WTC11 (cell line): Measurements from ENCODE around the gene CEBPE. TPM values are rescaled to one million over a fixed set of nuclear protein-coding genes. Genes with fewer than 3 reads are reported as not detected.

Experiments used
- AFF4 ChIP-seq: sonication (generic); formaldehyde crosslinking; IDR thresholded peaks from 2 replicates; pipeline ENCODE4 v1.8.1; 2023; ENCODE audit warnings: mild to moderate bottlenecking, missing genetic modification reagents, borderline replicate concordance
- AR ChIP-seq: fragments of 250-450 bp; sonication (Bioruptor Pico); IDR thresholded peaks from 2 replicates; pipeline ENCODE4 v1.9.0; 2021; ENCODE audit warnings: mild to moderate bottlenecking
- ARID4B ChIP-seq: sonication (generic); formaldehyde crosslinking; IDR thresholded peaks from 2 replicates; pipeline ENCODE4 v1.8.0; 2023; ENCODE audit warnings: missing genetic modification reagents, mild to moderate bottlenecking, borderline replicate concordance
- ATF2 ChIP-seq: sonication (generic); formaldehyde crosslinking; IDR thresholded peaks from 2 replicates; pipeline ENCODE4 v1.8.1; 2022; ENCODE audit warnings: low read depth, missing genetic modification reagents, borderline replicate concordance
- CREB1 ChIP-seq: sonication (generic); formaldehyde crosslinking; IDR thresholded peaks from 2 replicates; pipeline ENCODE4 v1.8.0; 2023; ENCODE audit warnings: mild to moderate bottlenecking, missing genetic modification reagents
- CTCF ChIP-seq: fragments of 200-600 bp; IDR thresholded peaks from 2 replicates; pipeline ENCODE4 v1.8.0; 2022; ENCODE audit warnings: antibody characterized with exemption
- ESRRA ChIP-seq: sonication (generic); formaldehyde crosslinking; IDR thresholded peaks from 2 replicates; pipeline ENCODE4 v1.8.1; 2022; ENCODE audit warnings: mild to moderate bottlenecking, missing genetic modification reagents, borderline replicate concordance
- HMGA2 ChIP-seq: fragments of 250-450 bp; sonication (Bioruptor Pico); IDR thresholded peaks from 2 replicates; pipeline ENCODE4 v1.4.0; 2021; ENCODE audit warnings: mild to moderate bottlenecking, moderate library complexity
- IRF1 ChIP-seq: sonication (generic); formaldehyde crosslinking; IDR thresholded peaks from 2 replicates; pipeline ENCODE4 v1.8.0; 2023; ENCODE audit warnings: missing genetic modification reagents
- KAT7 ChIP-seq: sonication (generic); formaldehyde crosslinking; IDR thresholded peaks from 2 replicates; pipeline ENCODE4 v1.8.1; 2023; ENCODE audit warnings: missing genetic modification reagents, mild to moderate bottlenecking, borderline replicate concordance
- MAX ChIP-seq: sonication (generic); formaldehyde crosslinking; IDR thresholded peaks from 2 replicates; pipeline ENCODE4 v1.8.0; 2022; ENCODE audit warnings: mild to moderate bottlenecking, missing genetic modification reagents
- NFATC4 ChIP-seq: fragments of 250-450 bp; sonication (Bioruptor Pico); IDR thresholded peaks from 2 replicates; pipeline ENCODE4 v1.9.0; 2021; ENCODE audit warnings: mild to moderate bottlenecking
- NR2C2 ChIP-seq: sonication (generic); formaldehyde crosslinking; IDR thresholded peaks from 2 replicates; pipeline ENCODE4 v1.8.0; 2022; ENCODE audit warnings: mild to moderate bottlenecking, missing genetic modification reagents
- PREB ChIP-seq: sonication (generic); formaldehyde crosslinking; IDR thresholded peaks from 2 replicates; pipeline ENCODE4 v1.8.1; 2022; ENCODE audit warnings: mild to moderate bottlenecking, missing genetic modification reagents, moderate library complexity, borderline replicate concordance
- RELA ChIP-seq: sonication (generic); formaldehyde crosslinking; IDR thresholded peaks from 2 replicates; pipeline ENCODE4 v1.8.1; 2022; ENCODE audit warnings: missing genetic modification reagents, mild to moderate bottlenecking, borderline replicate concordance
- TCF7 ChIP-seq: sonication (generic); formaldehyde crosslinking; IDR thresholded peaks from 2 replicates; pipeline ENCODE4 v1.8.0; 2022; ENCODE audit warnings: mild to moderate bottlenecking, low read depth, missing genetic modification reagents, moderate library complexity
- TEAD4 ChIP-seq: sonication (generic); formaldehyde crosslinking; IDR thresholded peaks from 2 replicates; pipeline ENCODE4 v1.8.0; 2022; ENCODE audit warnings: mild to moderate bottlenecking, missing genetic modification reagents
- ZNF396 ChIP-seq: fragments of 250-450 bp; sonication (Bioruptor Pico); IDR thresholded peaks from 2 replicates; pipeline ENCODE4 v1.8.0; 2021; ENCODE audit warnings: mild to moderate bottlenecking, moderate library complexity, borderline replicate concordance
- ZNF512 ChIP-seq: sonication (generic); formaldehyde crosslinking; IDR thresholded peaks from 2 replicates; pipeline ENCODE4 v1.8.1; 2022; ENCODE audit warnings: missing genetic modification reagents, borderline replicate concordance
- total RNA-seq: library from RNA; stranded (reverse); gene quantifications from 3 replicates; pipeline ENCODE4 v1.2.3, GENCODE V29; 2021

The CEBPE gene
- total RNA-seq, 1 experiment from 2014 or later: not detected

- no peak for TF ChIP-seq PREB (CRISPR knock-in tag)
- peak; percentile 64 for TF ChIP-seq MAX (CRISPR knock-in tag)
- TF ChIP-seq CREB1 (CRISPR knock-in tag): no peak
- no peak for TF ChIP-seq TCF7 (CRISPR knock-in tag)
- peak; percentile 90; the same call in 1 of the 2 replicates for TF ChIP-seq ESRRA (CRISPR knock-in tag)
- TF ChIP-seq HMGA2: no peak
- TF ChIP-seq CTCF: no peak
- no peak for TF ChIP-seq KAT7
- TF ChIP-seq ATF2: no peak
- no peak for TF ChIP-seq TEAD4 (CRISPR knock-in tag)
- no peak for TF ChIP-seq NR2C2 (CRISPR knock-in tag)
- TF ChIP-seq AFF4 (CRISPR knock-in tag): peak; percentile 59; the same call in 1 of the 2 replicates
- TF ChIP-seq AR (CRISPR knock-in tag): no peak
- no peak for TF ChIP-seq ARID4B (CRISPR knock-in tag)
- TF ChIP-seq IRF1: 0 out of 2 replicates have a peak, but pooled peaks have one; percentile 43
- no peak for TF ChIP-seq ZNF512
- TF ChIP-seq RELA (CRISPR knock-in tag): no peak
- TF ChIP-seq ZNF396: no peak
- no peak for TF ChIP-seq NFATC4 (CRISPR knock-in tag)
These were observed 42.0 kb upstream of the CEBPE start (continued) for GRCh38 chr14:23160924-23161522.
